22Rv1 (cell line): ENCODE results near the gene CCN6.

Source experiments
- ZFX ChIP-seq: fragments of 450-650 bp; IDR thresholded peaks from 2 replicates; pipeline ENCODE4 v1.6.1; 2017; ENCODE audit warnings: antibody characterized with exemption, borderline replicate concordance
- TF ChIP-seq, protein P1 (sequence below): fragments of 450-650 bp; IDR thresholded peaks from 2 replicates; pipeline ENCODE4 v1.5.1; 2017; ENCODE audit warnings: mild to moderate bottlenecking

DNA sequence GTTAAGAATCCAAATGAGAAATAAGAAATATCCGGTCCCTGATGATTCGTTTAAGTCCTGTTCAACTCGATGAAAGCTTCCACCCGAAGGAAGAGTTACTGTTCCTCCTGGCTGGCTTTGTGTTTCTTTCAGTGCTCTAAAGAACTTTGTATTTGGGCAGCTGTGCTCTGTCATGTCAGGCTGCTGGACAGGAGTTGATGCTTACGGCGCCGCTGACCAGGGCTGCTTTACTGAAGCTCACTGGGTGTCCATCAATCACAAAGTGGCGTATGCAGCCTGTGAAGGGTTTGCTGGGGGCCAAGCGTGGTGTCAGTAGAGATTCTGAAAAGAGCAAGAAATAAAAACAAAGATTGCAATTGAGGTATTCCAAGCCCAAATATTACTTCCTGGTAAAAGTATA lies 55.4 kb downstream of the CCN6 start:
- TF ChIP-seq, protein P1, sequence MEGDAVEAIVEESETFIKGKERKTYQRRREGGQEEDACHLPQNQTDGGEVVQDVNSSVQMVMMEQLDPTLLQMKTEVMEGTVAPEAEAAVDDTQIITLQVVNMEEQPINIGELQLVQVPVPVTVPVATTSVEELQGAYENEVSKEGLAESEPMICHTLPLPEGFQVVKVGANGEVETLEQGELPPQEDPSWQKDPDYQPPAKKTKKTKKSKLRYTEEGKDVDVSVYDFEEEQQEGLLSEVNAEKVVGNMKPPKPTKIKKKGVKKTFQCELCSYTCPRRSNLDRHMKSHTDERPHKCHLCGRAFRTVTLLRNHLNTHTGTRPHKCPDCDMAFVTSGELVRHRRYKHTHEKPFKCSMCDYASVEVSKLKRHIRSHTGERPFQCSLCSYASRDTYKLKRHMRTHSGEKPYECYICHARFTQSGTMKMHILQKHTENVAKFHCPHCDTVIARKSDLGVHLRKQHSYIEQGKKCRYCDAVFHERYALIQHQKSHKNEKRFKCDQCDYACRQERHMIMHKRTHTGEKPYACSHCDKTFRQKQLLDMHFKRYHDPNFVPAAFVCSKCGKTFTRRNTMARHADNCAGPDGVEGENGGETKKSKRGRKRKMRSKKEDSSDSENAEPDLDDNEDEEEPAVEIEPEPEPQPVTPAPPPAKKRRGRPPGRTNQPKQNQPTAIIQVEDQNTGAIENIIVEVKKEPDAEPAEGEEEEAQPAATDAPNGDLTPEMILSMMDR, result no peak
- TF ChIP-seq ZFX, result no peak
